Inferior parietal cortex (tissue), 1 donor: ENCODE results near the gene SHOC1.
"Not testable (repeated sequence)": the region's sequence is repeated elsewhere in the genome, so short reads cannot be mapped to it uniquely, and the experiment has no call there.

Source experiments
- DNase-seq: peaks from one replicate; pipeline ENCODE4 v3.0.0-alpha.2; 2016; ENCODE audit errors: extremely low spot score

The SHOC1 gene

GRCh38 chr9:111805262-111805661 lies 10.5 kb upstream of the SHOC1 start:
- no peak for DNase-seq

GRCh38 chr9:111804636-111805035 lies 9.9 kb upstream of the SHOC1 start:
- no peak for DNase-seq

- no peak for DNase-seq
These were observed 9.2 kb upstream of the SHOC1 start for GRCh38 chr9:111803924-111804323.

GRCh38 chr9:111799915-111800526 lies 5.3 kb upstream of the SHOC1 start:
- no peak for DNase-seq

GRCh38 chr9:111799506-111799905 lies 4.8 kb upstream of the SHOC1 start:
- DNase-seq: no peak

GRCh38 chr9:111798786-111799185 lies 4.0 kb upstream of the SHOC1 start:
- DNase-seq: no peak

- DNase-seq: no peak
These were observed 761 bp upstream of the SHOC1 start for GRCh38 chr9:111795557-111795839.

- DNase-seq: not testable (repeated sequence)
These were observed 2.9 kb downstream of the SHOC1 start for GRCh38 chr9:111791821-111792220.

- DNase-seq: no peak
These were observed 4.9 kb downstream of the SHOC1 start for GRCh38 chr9:111789881-111790280.

- DNase-seq: no peak
These were observed 10.9 kb downstream of the SHOC1 start for GRCh38 chr9:111783857-111784256.

- no peak for DNase-seq
These were observed 11.3 kb downstream of the SHOC1 start for GRCh38 chr9:111783424-111783823.

- DNase-seq: no peak
These were observed 28.7 kb downstream of the SHOC1 start for GRCh38 chr9:111766066-111766465.

- DNase-seq: no peak
These were observed 32.2 kb downstream of the SHOC1 start for GRCh38 chr9:111762556-111762955.

GRCh38 chr9:111759762-111760639 lies 34.7 kb downstream of the SHOC1 start:
- DNase-seq: peak; percentile 85

GRCh38 chr9:111754800-111755199 lies 39.9 kb downstream of the SHOC1 start:
- no peak for DNase-seq

- DNase-seq: no peak
These were observed 42.3 kb downstream of the SHOC1 start for GRCh38 chr9:111752455-111752854.
